Epithelial cell of esophagus (primary cell): ENCODE data around the gene CERS1.

Experiments
- DNase-seq: peaks from one replicate; pipeline ENCODE4 v3.0.0; 2010; ENCODE audit warnings: low read depth
- H3K4me3 ChIP-seq: 2 replicates; pipeline ENCODE4 v1.5.1; 2011; ENCODE audit warnings: mild to moderate bottlenecking, low read length, control low read depth
- CTCF ChIP-seq: IDR thresholded peaks from 2 replicates; pipeline ENCODE4 v1.5.1; 2011; ENCODE audit warnings: low read depth, mild to moderate bottlenecking, low read length, control low read depth, inconsistent platforms; ENCODE audit not compliant: insufficient read depth; ENCODE audit errors: missing control alignments

Gene CERS1

DNA sequence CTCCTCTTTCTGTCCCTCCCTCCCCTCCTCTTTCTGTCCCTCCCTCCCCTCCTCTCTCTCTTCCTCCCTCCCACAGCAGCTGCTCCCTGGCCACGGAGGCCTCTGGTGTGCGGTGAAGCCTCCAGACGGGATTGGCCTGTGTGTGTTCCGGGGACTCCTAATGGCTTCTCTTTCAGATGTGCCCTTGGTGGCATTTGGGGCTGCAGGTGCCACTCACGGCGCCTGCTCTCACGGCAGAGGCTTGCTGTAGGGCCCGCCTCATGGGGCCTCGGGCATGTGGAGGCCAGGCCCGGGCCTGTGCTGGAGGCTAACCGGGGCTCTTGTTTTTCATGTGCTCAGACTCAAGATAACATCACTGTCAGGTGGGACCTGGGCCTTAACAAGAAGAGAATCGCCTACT is 43.3 kb downstream of the CERS1 start:
- DNase-seq, result peak; percentile 36
- no peak for TF ChIP-seq CTCF
- H3K4me3 ChIP-seq, result no peak overlapping the region

DNA sequence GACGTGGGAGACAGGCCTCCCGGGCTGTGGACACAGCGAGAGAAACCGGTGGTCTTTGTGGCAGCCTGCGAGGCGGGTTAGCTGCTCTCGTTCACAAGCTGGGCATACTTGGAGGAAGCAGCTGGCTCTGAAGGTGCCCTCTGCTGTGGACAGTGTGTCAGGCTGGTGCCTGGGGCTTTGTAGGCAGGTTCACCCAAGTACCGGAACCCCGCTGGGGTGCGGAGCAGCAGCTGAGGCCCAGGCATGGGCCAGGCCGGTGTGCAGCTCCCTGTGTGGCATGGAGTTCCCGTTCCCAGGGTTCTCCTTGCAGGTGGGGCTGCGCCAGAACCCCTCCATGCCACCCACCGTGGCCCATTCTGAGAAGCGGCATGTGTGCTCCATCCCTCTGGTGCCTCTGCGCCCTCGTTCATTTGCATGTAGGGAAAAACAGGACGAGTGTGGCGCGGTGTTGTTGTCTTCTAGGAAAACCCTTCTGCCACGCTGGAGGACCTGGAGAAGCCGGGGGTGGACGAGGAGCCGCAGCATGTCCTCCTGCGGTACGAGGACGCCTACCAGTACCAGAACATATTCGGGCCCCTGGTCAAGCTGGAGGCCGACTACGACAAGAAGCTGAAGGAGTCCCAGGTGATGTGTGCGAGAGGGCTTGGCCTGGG is 44.2 kb downstream of the CERS1 start:
- H3K4me3 ChIP-seq, result no peak overlapping the region
- TF ChIP-seq CTCF, result no peak
- no peak for DNase-seq

GRCh38 chr19:18850471-18851375 is 45.2 kb downstream of the CERS1 start:
- no peak overlapping the region for H3K4me3 ChIP-seq
- DNase-seq, result peak; percentile 66
- TF ChIP-seq CTCF, result no peak

DNA sequence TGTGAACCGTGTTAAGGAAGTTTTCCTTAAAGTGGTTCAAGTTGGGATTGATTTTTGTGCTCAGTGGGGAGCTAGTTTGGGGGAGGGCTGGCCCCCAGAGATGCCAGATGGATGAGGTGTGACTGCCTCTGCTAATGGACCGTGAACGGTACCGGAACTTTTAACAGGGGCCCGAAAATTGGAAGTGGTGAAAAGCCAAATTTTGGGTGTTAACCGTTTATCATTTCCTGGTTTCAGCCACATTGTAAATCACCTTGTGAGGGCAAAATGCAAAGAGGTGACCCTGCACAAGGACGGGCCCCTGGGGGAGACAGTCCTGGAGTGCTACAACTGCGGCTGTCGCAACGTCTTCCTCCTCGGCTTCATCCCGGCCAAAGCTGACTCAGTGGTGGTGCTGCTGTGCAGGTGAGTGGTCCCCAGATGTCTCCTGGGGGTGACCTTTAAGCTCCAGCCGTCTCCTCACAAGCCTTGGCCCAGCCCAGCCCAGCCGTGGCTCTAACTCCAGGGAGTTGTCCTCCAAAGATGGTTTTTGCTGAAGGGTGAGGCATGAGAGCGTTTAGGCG is 46.0 kb downstream of the CERS1 start:
- no peak for TF ChIP-seq CTCF
- no peak for DNase-seq
- H3K4me3 ChIP-seq, result no peak overlapping the region

DNA sequence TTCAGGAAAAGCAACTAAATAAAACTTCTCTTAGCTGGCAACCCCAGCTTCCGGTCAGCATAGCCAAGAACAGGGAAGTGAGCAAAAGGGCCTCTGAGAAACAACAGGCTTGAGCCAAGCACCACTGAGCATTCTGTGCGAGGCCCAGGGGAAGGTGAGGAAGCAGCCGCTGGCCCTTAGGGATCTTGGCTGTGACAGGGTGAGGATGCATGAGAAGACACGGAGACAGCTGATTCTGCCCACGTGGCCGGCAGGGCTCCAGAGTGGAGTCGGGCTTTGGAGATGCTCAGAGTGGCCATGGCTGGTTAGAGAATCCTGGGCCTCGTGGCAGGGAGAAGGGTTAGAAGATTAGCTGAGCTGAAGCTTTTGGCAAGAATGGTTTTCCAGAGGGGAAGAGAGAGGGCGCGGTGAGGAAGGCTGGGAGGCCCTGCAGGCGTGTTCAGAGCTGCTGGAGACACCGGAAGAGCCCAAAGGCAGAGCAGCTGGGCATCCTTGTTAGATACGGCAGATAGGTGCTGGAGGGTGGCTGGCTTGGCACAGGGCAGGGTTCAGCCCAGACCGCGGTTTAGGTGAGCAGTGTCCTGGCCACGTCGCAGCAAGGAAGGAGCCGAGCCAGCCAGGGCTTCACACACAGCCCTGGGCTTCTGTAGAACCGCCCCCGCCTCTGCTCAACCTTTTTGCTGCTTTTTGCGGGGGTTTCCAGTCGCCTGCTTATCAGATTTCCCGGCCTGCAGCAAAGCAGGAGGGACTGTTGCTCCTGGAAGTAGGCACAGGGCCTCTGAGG is 46.9 kb downstream of the CERS1 start:
- DNase-seq, result peak; percentile 31
- no peak for TF ChIP-seq CTCF
- H3K4me3 ChIP-seq, result no peak overlapping the region

- no peak overlapping the region for H3K4me3 ChIP-seq
- DNase-seq, result no peak
- no peak for TF ChIP-seq CTCF
Observed at GRCh38 chr19:18847549-18848463, 48.2 kb downstream of the CERS1 start.
